HEK293 (cell line): ENCODE data around the gene ZKSCAN4.

Experiments
- HOXA7 ChIP-seq: sonication (generic); formaldehyde crosslinking; IDR thresholded peaks from 2 replicates; pipeline ENCODE4 v1.8.1; 2022; ENCODE audit warnings: missing genetic modification reagents, borderline replicate concordance
- HOXC10 ChIP-seq: sonication (generic); formaldehyde crosslinking; IDR thresholded peaks from 2 replicates; pipeline ENCODE4 v1.8.1; 2023; ENCODE audit warnings: mild to moderate bottlenecking, missing genetic modification reagents
- KLF10 ChIP-seq: fragments of 450-650 bp; IDR thresholded peaks from 2 replicates; pipeline ENCODE4 v1.5.1; 2018; ENCODE audit warnings: missing biosample characterization, mild to moderate bottlenecking, missing genetic modification characterization
- SALL2 ChIP-seq: fragments of 450-650 bp; formaldehyde crosslinking; IDR thresholded peaks from 2 replicates; pipeline ENCODE4 v1.5.0; 2017; ENCODE audit warnings: missing biosample characterization, mild to moderate bottlenecking, missing genetic modification characterization, borderline replicate concordance
- SCRT2 ChIP-seq: fragments of 450-650 bp; formaldehyde crosslinking; IDR thresholded peaks from 2 replicates; pipeline ENCODE4 v1.5.1; 2016; ENCODE audit warnings: missing biosample characterization, missing genetic modification characterization
- YY2 ChIP-seq: fragments of 450-650 bp; formaldehyde crosslinking; IDR thresholded peaks from 2 replicates; pipeline ENCODE4 v1.5.1; 2016; ENCODE audit warnings: missing biosample characterization, missing genetic modification characterization
- ZBTB26 ChIP-seq: fragments of 450-650 bp; formaldehyde crosslinking; optimal IDR thresholded peaks from 2 replicates; pipeline ENCODE3; 2016; ENCODE audit warnings: missing biosample characterization, mild to moderate bottlenecking, missing genetic modification characterization
- ZFHX2 ChIP-seq: fragments of 450-650 bp; formaldehyde crosslinking; conservative IDR thresholded peaks from 2 replicates; pipeline ENCODE4 v1.5.1; 2016; ENCODE audit warnings: missing biosample characterization, missing genetic modification characterization
- ZFP41 ChIP-seq: fragments of 450-650 bp; formaldehyde crosslinking; IDR thresholded peaks from 2 replicates; pipeline ENCODE4 v1.5.1; 2016; ENCODE audit warnings: missing biosample characterization, missing genetic modification characterization, borderline replicate concordance
- ZNF155 ChIP-seq: fragments of 450-650 bp; formaldehyde crosslinking; IDR thresholded peaks from 2 replicates; pipeline ENCODE4 v1.5.1; 2016; ENCODE audit warnings: missing biosample characterization, missing genetic modification characterization
- ZNF202 ChIP-seq: fragments of 450-650 bp; formaldehyde crosslinking; IDR thresholded peaks from 2 replicates; pipeline ENCODE4 v1.5.1; 2016; ENCODE audit warnings: missing biosample characterization, missing genetic modification characterization, borderline replicate concordance
- ZNF23 ChIP-seq: fragments of 450-650 bp; formaldehyde crosslinking; IDR thresholded peaks from 2 replicates; pipeline ENCODE4 v1.5.1; 2016; ENCODE audit warnings: missing biosample characterization, missing genetic modification characterization, borderline replicate concordance
- ZNF239 ChIP-seq: fragments of 450-650 bp; formaldehyde crosslinking; IDR thresholded peaks from 2 replicates; pipeline ENCODE4 v1.5.1; 2016; ENCODE audit warnings: missing biosample characterization, missing genetic modification characterization
- ZNF362 ChIP-seq: fragments of 450-650 bp; formaldehyde crosslinking; IDR thresholded peaks from 2 replicates; pipeline ENCODE4 v1.5.1; 2016; ENCODE audit warnings: missing biosample characterization, missing genetic modification characterization
- ZNF433 ChIP-seq: fragments of 450-650 bp; formaldehyde crosslinking; IDR thresholded peaks from 2 replicates; pipeline ENCODE4 v1.5.1; 2016; ENCODE audit warnings: missing biosample characterization, missing genetic modification characterization, low read depth
- ZNF544 ChIP-seq: fragments of 450-650 bp; formaldehyde crosslinking; IDR thresholded peaks from 2 replicates; pipeline ENCODE4 v1.5.0; 2017; ENCODE audit warnings: missing biosample characterization, missing genetic modification characterization
- ZNF623 ChIP-seq: fragments of 450-650 bp; formaldehyde crosslinking; IDR thresholded peaks from 2 replicates; pipeline ENCODE4 v1.5.1; 2016; ENCODE audit warnings: missing biosample characterization, missing genetic modification characterization
- ZNF639 ChIP-seq: fragments of 450-650 bp; formaldehyde crosslinking; IDR thresholded peaks from 2 replicates; pipeline ENCODE4 v1.5.1; 2016; ENCODE audit warnings: missing biosample characterization, missing genetic modification characterization
- ZNF677 ChIP-seq: fragments of 450-650 bp; IDR thresholded peaks from 2 replicates; pipeline ENCODE4 v1.5.0; 2018; ENCODE audit warnings: missing biosample characterization, mild to moderate bottlenecking, missing genetic modification characterization, moderate library complexity
- ZNF707 ChIP-seq: fragments of 450-650 bp; formaldehyde crosslinking; IDR thresholded peaks from 2 replicates; pipeline ENCODE4 v1.5.1; 2016; ENCODE audit warnings: missing biosample characterization, missing genetic modification characterization
- ZNF76 ChIP-seq: fragments of 450-650 bp; formaldehyde crosslinking; IDR thresholded peaks from 2 replicates; pipeline ENCODE4; 2016; ENCODE audit warnings: low read depth, missing biosample characterization, missing genetic modification characterization, borderline replicate concordance
- ZNF843 ChIP-seq: fragments of 450-650 bp; formaldehyde crosslinking; IDR thresholded peaks from 2 replicates; pipeline ENCODE4 v1.5.1; 2016; ENCODE audit warnings: missing biosample characterization, missing genetic modification characterization
- ZSCAN18 ChIP-seq: fragments of 450-650 bp; formaldehyde crosslinking; IDR thresholded peaks from 2 replicates; pipeline ENCODE4 v1.5.1; 2016; ENCODE audit warnings: missing biosample characterization, missing genetic modification characterization
- ZXDB ChIP-seq: fragments of 450-650 bp; formaldehyde crosslinking; IDR thresholded peaks from 2 replicates; pipeline ENCODE4 v1.5.1; 2016; ENCODE audit warnings: missing biosample characterization, missing genetic modification characterization
- TF ChIP-seq, protein P1 (sequence below): fragments of 450-650 bp; formaldehyde crosslinking; IDR thresholded peaks from 2 replicates; pipeline ENCODE4 v1.5.0; 2017; ENCODE audit warnings: missing biosample characterization, missing genetic modification characterization, borderline replicate concordance
- TF ChIP-seq, protein P2 (sequence below): sonication (generic); formaldehyde crosslinking; IDR thresholded peaks from 2 replicates; pipeline ENCODE4 v1.8.1; 2022; ENCODE audit warnings: mild to moderate bottlenecking, moderate library complexity, missing genetic modification reagents
- TF ChIP-seq, protein P3 (sequence below): fragments of 450-650 bp; formaldehyde crosslinking; IDR thresholded peaks from 2 replicates; pipeline ENCODE4 v1.5.1; 2017; ENCODE audit warnings: missing biosample characterization, missing genetic modification characterization
- TF ChIP-seq, protein P4 (sequence below): fragments of 450-650 bp; formaldehyde crosslinking; IDR thresholded peaks from 2 replicates; pipeline ENCODE4 v1.5.1; 2016; ENCODE audit warnings: missing biosample characterization, missing genetic modification characterization

The ZKSCAN4 gene

DNA sequence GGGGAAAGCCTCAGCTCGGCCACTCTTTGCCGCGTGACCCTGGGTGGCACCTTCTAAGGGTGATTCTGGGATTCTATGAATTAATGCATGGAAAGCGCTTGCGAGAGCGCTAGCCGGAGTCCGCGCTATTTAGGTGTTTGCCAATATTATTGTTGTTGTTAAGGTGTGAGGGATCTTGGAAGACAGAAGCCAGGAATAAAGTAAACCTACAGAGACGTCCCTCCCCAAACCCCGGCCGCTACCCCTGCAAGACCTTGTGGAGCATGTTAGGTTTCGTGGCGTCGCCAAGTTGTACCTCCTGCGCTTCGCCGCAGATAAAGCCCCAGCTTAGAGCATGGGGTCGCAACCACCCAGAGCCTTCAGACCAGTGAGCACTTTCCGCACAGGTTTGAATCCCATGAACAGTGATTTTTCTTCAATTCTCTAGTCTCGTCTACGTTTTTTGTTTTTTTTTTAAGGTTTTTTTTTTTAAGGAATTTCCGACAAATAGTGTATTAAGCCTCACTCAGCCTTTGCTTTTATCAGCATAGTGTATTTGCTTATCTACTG, 43.9 kb downstream of the ZKSCAN4 start (continued):
- TF ChIP-seq ZNF677 (tag by site-specific recombination): no peak
- no peak for TF ChIP-seq ZNF202 (tag by site-specific recombination)
- no peak for TF ChIP-seq ZNF76 (tag by site-specific recombination)
- 0 out of 2 replicates have a peak, but pooled peaks have one; percentile 28 for TF ChIP-seq ZNF639
- no peak for TF ChIP-seq KLF10 (tag by site-specific recombination)
- no peak for TF ChIP-seq ZFHX2
- no peak for TF ChIP-seq ZNF155
- TF ChIP-seq, protein P1, sequence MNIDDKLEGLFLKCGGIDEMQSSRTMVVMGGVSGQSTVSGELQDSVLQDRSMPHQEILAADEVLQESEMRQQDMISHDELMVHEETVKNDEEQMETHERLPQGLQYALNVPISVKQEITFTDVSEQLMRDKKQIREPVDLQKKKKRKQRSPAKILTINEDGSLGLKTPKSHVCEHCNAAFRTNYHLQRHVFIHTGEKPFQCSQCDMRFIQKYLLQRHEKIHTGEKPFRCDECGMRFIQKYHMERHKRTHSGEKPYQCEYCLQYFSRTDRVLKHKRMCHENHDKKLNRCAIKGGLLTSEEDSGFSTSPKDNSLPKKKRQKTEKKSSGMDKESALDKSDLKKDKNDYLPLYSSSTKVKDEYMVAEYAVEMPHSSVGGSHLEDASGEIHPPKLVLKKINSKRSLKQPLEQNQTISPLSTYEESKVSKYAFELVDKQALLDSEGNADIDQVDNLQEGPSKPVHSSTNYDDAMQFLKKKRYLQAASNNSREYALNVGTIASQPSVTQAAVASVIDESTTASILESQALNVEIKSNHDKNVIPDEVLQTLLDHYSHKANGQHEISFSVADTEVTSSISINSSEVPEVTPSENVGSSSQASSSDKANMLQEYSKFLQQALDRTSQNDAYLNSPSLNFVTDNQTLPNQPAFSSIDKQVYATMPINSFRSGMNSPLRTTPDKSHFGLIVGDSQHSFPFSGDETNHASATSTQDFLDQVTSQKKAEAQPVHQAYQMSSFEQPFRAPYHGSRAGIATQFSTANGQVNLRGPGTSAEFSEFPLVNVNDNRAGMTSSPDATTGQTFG (tag by site-specific recombination): no peak
- no peak for TF ChIP-seq ZFP41 (tag by site-specific recombination)
- TF ChIP-seq HOXC10: no peak
- no peak for TF ChIP-seq ZSCAN18
- TF ChIP-seq ZBTB26 (tag by site-specific recombination): peak; percentile 4
- no peak for TF ChIP-seq SALL2 (tag by site-specific recombination)
- TF ChIP-seq ZNF23 (tag by site-specific recombination): no peak
- TF ChIP-seq, protein P2, sequence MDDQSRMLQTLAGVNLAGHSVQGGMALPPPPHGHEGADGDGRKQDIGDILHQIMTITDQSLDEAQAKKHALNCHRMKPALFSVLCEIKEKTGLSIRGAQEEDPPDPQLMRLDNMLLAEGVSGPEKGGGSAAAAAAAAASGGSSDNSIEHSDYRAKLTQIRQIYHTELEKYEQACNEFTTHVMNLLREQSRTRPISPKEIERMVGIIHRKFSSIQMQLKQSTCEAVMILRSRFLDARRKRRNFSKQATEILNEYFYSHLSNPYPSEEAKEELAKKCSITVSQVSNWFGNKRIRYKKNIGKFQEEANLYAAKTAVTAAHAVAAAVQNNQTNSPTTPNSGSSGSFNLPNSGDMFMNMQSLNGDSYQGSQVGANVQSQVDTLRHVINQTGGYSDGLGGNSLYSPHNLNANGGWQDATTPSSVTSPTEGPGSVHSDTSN (CRISPR knock-in tag): no peak
- TF ChIP-seq YY2 (tag by site-specific recombination): no peak
- TF ChIP-seq ZNF433: no peak
- no peak for TF ChIP-seq ZNF239
- TF ChIP-seq, protein P3, sequence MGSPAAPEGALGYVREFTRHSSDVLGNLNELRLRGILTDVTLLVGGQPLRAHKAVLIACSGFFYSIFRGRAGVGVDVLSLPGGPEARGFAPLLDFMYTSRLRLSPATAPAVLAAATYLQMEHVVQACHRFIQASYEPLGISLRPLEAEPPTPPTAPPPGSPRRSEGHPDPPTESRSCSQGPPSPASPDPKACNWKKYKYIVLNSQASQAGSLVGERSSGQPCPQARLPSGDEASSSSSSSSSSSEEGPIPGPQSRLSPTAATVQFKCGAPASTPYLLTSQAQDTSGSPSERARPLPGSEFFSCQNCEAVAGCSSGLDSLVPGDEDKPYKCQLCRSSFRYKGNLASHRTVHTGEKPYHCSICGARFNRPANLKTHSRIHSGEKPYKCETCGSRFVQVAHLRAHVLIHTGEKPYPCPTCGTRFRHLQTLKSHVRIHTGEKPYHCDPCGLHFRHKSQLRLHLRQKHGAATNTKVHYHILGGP (tag by site-specific recombination): no peak
- TF ChIP-seq ZNF623 (tag by site-specific recombination): no peak
- TF ChIP-seq ZNF707 (tag by site-specific recombination): no peak
- no peak for TF ChIP-seq ZNF544
- TF ChIP-seq HOXA7 (CRISPR knock-in tag): no peak
- no peak for TF ChIP-seq ZNF843 (tag by site-specific recombination)
- no peak for TF ChIP-seq SCRT2 (tag by site-specific recombination)
- TF ChIP-seq ZNF362 (tag by site-specific recombination): peak; percentile 95
- 0 out of 2 replicates have a peak, but pooled peaks have one; percentile 31 for TF ChIP-seq ZXDB (tag by site-specific recombination)
- TF ChIP-seq, protein P4, sequence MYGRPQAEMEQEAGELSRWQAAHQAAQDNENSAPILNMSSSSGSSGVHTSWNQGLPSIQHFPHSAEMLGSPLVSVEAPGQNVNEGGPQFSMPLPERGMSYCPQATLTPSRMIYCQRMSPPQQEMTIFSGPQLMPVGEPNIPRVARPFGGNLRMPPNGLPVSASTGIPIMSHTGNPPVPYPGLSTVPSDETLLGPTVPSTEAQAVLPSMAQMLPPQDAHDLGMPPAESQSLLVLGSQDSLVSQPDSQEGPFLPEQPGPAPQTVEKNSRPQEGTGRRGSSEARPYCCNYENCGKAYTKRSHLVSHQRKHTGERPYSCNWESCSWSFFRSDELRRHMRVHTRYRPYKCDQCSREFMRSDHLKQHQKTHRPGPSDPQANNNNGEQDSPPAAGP (tag by site-specific recombination): no peak
